Activated naive CD8-positive, alpha-beta T cell treated with anti-CD3 and anti-CD28 coated beads, Interleukin-2, amount 50 U/mL, for 24 hours (primary cell): Measurements from ENCODE around the gene SLC22A7.
"Not testable (repeated sequence)": the region's sequence is repeated elsewhere in the genome, so short reads cannot be mapped to it uniquely, and the experiment has no call there.

Source experiments
- ATAC-seq: fragments of 150-1000 bp; cut with Tn5 transposase; one replicate; pipeline ENCODE4 v1.10.0; 2021
- DNase-seq: peaks from one replicate; pipeline ENCODE4 v3.0.0; 2021
- H3K27ac Mint-ChIP-seq: one replicate; pipeline ENCODE4 v1.8.0; 2021; ENCODE audit warnings: mild to moderate bottlenecking, mixed read lengths
- H3K27me3 Mint-ChIP-seq: one replicate; pipeline ENCODE4 v1.8.0; 2021; ENCODE audit warnings: mixed read lengths
- H3K36me3 Mint-ChIP-seq: one replicate; pipeline ENCODE4 v1.8.0; 2021; ENCODE audit warnings: low read depth, mixed read lengths
- H3K4me1 Mint-ChIP-seq: one replicate; pipeline ENCODE4 v1.8.0; 2021; ENCODE audit warnings: mixed read lengths
- H3K4me3 Mint-ChIP-seq: one replicate; pipeline ENCODE4 v1.8.0; 2021; ENCODE audit warnings: mild to moderate bottlenecking, moderate library complexity, mixed read lengths
- H3K9me3 Mint-ChIP-seq: one replicate; pipeline ENCODE4 v1.8.0; 2021; ENCODE audit warnings: mixed read lengths

The SLC22A7 gene

GRCh38 chr6:43347021-43347420, 49.0 kb downstream of the SLC22A7 start:
- no peak overlapping the region for H3K27ac Mint-ChIP-seq
- no peaks in the 10 kb centered on the region for H3K9me3 Mint-ChIP-seq
- H3K36me3 Mint-ChIP-seq, result peaks cover 17% of the 10 kb centered on the region
- no peaks in the 10 kb centered on the region for H3K4me1 Mint-ChIP-seq
- ATAC-seq (no peak), DNase-seq (no peak)
- H3K4me3 Mint-ChIP-seq, result no peak overlapping the region
- H3K27me3 Mint-ChIP-seq, result no peaks in the 10 kb centered on the region

GRCh38 chr6:43347444-43347843, 49.4 kb downstream of the SLC22A7 start:
- H3K27ac Mint-ChIP-seq, result no peak overlapping the region
- H3K4me3 Mint-ChIP-seq, result no peak overlapping the region
- H3K9me3 Mint-ChIP-seq, result no peaks in the 10 kb centered on the region
- H3K4me1 Mint-ChIP-seq, result no peaks in the 10 kb centered on the region
- peaks cover 22% of the 10 kb centered on the region for H3K36me3 Mint-ChIP-seq
- H3K27me3 Mint-ChIP-seq, result no peaks in the 10 kb centered on the region
- no peak for DNase-seq
- no peak for ATAC-seq

GRCh38 chr6:43351951-43352350, 53.9 kb downstream of the SLC22A7 start:
- not testable (repeated sequence) for H3K27me3 Mint-ChIP-seq, ATAC-seq, H3K9me3 Mint-ChIP-seq, H3K4me3 Mint-ChIP-seq, DNase-seq, H3K27ac Mint-ChIP-seq, H3K4me1 Mint-ChIP-seq
- H3K36me3 Mint-ChIP-seq, result peaks cover 22% of the 10 kb centered on the region
